HCT116 (cell line): Measurements from ENCODE around the gene IFNL4. TPM values are rescaled to one million over a fixed set of nuclear protein-coding genes. Genes with fewer than 3 reads are reported as not detected.

Experiments
- ATAC-seq: fragments of 200-7000 bp; cut with Tn5 transposase; 2 replicates; pipeline ENCODE4 v1.9.1; 2020; ENCODE audit warnings: mild to moderate bottlenecking, moderate library complexity
- Bru-seq: library from RNA; stranded (reverse); fragments of 400-500 nt; gene quantifications from one replicate; lab custom pipeline; 2021; lab: Mats Ljungman, UMichigan
- BruChase-seq, 2 experiments: library from RNA; stranded (reverse); fragments of 400-500 nt; gene quantifications; one replicate each; lab custom pipeline; 2021; lab: Mats Ljungman, UMichigan
- BruUV-seq: library from RNA; stranded (reverse); fragments of 400-500 nt; replicated peaks from 2 replicates; lab custom pipeline; 2021; lab: Mats Ljungman, UMichigan
- CTCF ChIA-PET: fragments of 300-600 bp; sonication (Branson Sonifier 250); formaldehyde crosslinking; loops from one replicate; lab custom pipeline; 2021; ENCODE audit warnings: antibody characterized with exemption; lab: Charles Lee
- POLR2A ChIA-PET: fragments of 300-600, 350-600 bp; sonication (Branson Sonifier 250); formaldehyde crosslinking; loops from one replicate; lab custom pipeline; 2021; ENCODE audit warnings: antibody characterized with exemption; lab: Charles Lee
- RAD21 ChIA-PET, 2 experiments: fragments of 300-600 bp; sonication (Branson Sonifier 250); formaldehyde crosslinking; loops; one replicate each; lab custom pipeline; 2023; ENCODE audit warnings: low total read pairs in 2 of 2; ENCODE audit not compliant: uncharacterized antibody in 2 of 2, unreplicated experiment in 2 of 2, low non-redundant PET in 1 of 2; lab: Charles Lee
- DNase-seq: peaks from one replicate; pipeline ENCODE4 v3.0.0-alpha.2; 2010; ENCODE audit warnings: low read depth, low spot score
- H2AFZ ChIP-seq: fragments of 200-600 bp; shearing (Covaris generic), sonication (generic); 2 replicates; pipeline ENCODE4 v1.6.1; 2017; ENCODE audit warnings: low read depth, mixed run types, mixed read lengths, antibody characterized with exemption, low read length; ENCODE audit not compliant: poor library complexity, severe bottlenecking
- H3K27ac ChIP-seq: 2 replicates; pipeline ENCODE4 v1.5.1; 2012; ENCODE audit warnings: low read depth, low read length
- H3K27me3 ChIP-seq: fragments of 200-600 bp; sonication (generic); 2 replicates; pipeline ENCODE4 v1.6.1; 2016; ENCODE audit warnings: mixed run types, low read length, mixed read lengths; ENCODE audit not compliant: insufficient read depth
- H3K36me3 ChIP-seq, 2 experiments: fragments of 200-500 bp in 1 of 2; fragments of 200-600 bp in 1 of 2; sonication (Bioruptor generic) in 1 of 2; sonication (generic) in 1 of 2; 2 replicates each; pipeline versions ENCODE4 v1.5.1 to v1.6.1; 2014 to 2016; ENCODE audit warnings: low read length in 2 of 2, inconsistent platforms in 1 of 2, mixed read lengths in 1 of 2, mixed run types in 1 of 2; ENCODE audit not compliant: insufficient read depth in 2 of 2, control insufficient read depth in 1 of 2
- H3K4me1 ChIP-seq, 2 experiments: fragments of 200-600 bp in 1 of 2; sonication (generic) in 1 of 2; 2 replicates each; pipeline versions ENCODE4 v1.5.1 to v1.6.1; 2012 to 2017; ENCODE audit warnings: low read length in 2 of 2, inconsistent platforms in 1 of 2, mild to moderate bottlenecking in 1 of 2, mixed read lengths in 1 of 2, mixed run types in 1 of 2, moderate library complexity in 1 of 2; ENCODE audit not compliant: insufficient read depth in 2 of 2, control insufficient read depth in 1 of 2
- H3K4me2 ChIP-seq: fragments of 200-600 bp; sonication (generic); 2 replicates; pipeline ENCODE4 v1.6.1; 2017; ENCODE audit warnings: mixed run types, low read length, mixed read lengths
- H3K4me3 ChIP-seq, 2 experiments: fragments of 200-600 bp in 1 of 2; sonication (generic) in 1 of 2; replicated peaks in 1 of 2; 2 replicates each; pipeline ENCODE4 v1.5.1; 2011 to 2016; ENCODE audit warnings: low read length in 2 of 2, control low read depth in 1 of 2, low read depth in 1 of 2, mild to moderate bottlenecking in 1 of 2, mixed read lengths in 1 of 2, mixed run types in 1 of 2
- H3K79me2 ChIP-seq: fragments of 200-600 bp; sonication (generic); 2 replicates; pipeline ENCODE4 v1.6.1; 2017; ENCODE audit warnings: mild to moderate bottlenecking, mixed run types, low read length, moderate library complexity, mixed read lengths; ENCODE audit not compliant: insufficient read depth
- H3K9ac ChIP-seq: fragments of 200-600 bp; sonication (generic); 2 replicates; pipeline ENCODE4 v1.6.1; 2016; ENCODE audit warnings: low read length, mixed read lengths
- H3K9me2 ChIP-seq: fragments of 200-600 bp; sonication (generic), shearing (Covaris generic); 2 replicates; pipeline ENCODE4 v1.6.1; 2017; ENCODE audit warnings: mixed run types, mild to moderate bottlenecking, moderate library complexity; ENCODE audit not compliant: insufficient read depth
- H3K9me3 ChIP-seq, 2 experiments: fragments of 200-500 bp in 1 of 2; fragments of 200-600 bp in 1 of 2; sonication (Bioruptor generic) in 1 of 2; sonication (generic) in 1 of 2; 2 replicates each; pipeline ENCODE4 v1.6.1; 2014 to 2017; ENCODE audit warnings: low read length in 2 of 2, mixed read lengths in 2 of 2, inconsistent platforms in 1 of 2, low read depth in 1 of 2, mild to moderate bottlenecking in 1 of 2, mixed run types in 1 of 2, moderate library complexity in 1 of 2; ENCODE audit not compliant: control insufficient read depth in 1 of 2, insufficient read depth in 1 of 2
- H4K20me1 ChIP-seq: fragments of 200-600 bp; sonication (generic), shearing (Covaris generic); 2 replicates; pipeline ENCODE4 v1.6.1; 2017; ENCODE audit warnings: mixed run types, mild to moderate bottlenecking, moderate library complexity; ENCODE audit not compliant: insufficient read depth
- CBX3 ChIP-seq: IDR thresholded peaks from 2 replicates; pipeline ENCODE4 v1.6.1; 2012; ENCODE audit warnings: low read depth
- CEBPB ChIP-seq: IDR thresholded peaks from 2 replicates; pipeline ENCODE4 v1.6.1; 2012; ENCODE audit warnings: low read depth
- CTCF ChIP-seq, 3 experiments: fragments of 200-600 bp in 1 of 3; sonication (generic) in 1 of 3; IDR thresholded peaks in 2 of 3; conservative IDR thresholded peaks in 1 of 3; 2 replicates each; pipeline ENCODE4 v1.5.1; 2012 to 2017; ENCODE audit warnings: low read depth in 2 of 3, low read length in 2 of 3, antibody characterized with exemption in 1 of 3, borderline replicate concordance in 1 of 3, control low read depth in 1 of 3, mild to moderate bottlenecking in 1 of 3, mixed read lengths in 1 of 3, mixed run types in 1 of 3, moderate library complexity in 1 of 3; ENCODE audit not compliant: insufficient read depth in 1 of 3
- EGR1 ChIP-seq: IDR thresholded peaks from 2 replicates; pipeline ENCODE4 v1.6.1; 2012; ENCODE audit warnings: low read depth
- ELF1 ChIP-seq: IDR thresholded peaks from 2 replicates; pipeline ENCODE4 v1.6.1; 2012; ENCODE audit warnings: low read depth, borderline replicate concordance
- EZH2 ChIP-seq: fragments of 200-600 bp; sonication (generic); IDR thresholded peaks from 2 replicates; pipeline ENCODE4 v1.6.1; 2017; ENCODE audit warnings: antibody characterized with exemption, mixed run types
- EZH2phosphoT487 ChIP-seq: fragments of 200-600 bp; IDR thresholded peaks from 2 replicates; pipeline ENCODE4 v1.6.1; 2018; ENCODE audit warnings: antibody characterized with exemption, borderline replicate concordance
- JUND ChIP-seq: IDR thresholded peaks from 2 replicates; pipeline ENCODE4 v1.6.1; 2012
- POLR2A ChIP-seq: IDR thresholded peaks from 2 replicates; pipeline ENCODE4 v1.7.0; 2011; ENCODE audit warnings: borderline replicate concordance; ENCODE audit not compliant: insufficient read depth, insufficient read length; ENCODE audit errors: extremely low read depth
- REST ChIP-seq: IDR thresholded peaks from 2 replicates; pipeline ENCODE4 v1.6.1; 2012; ENCODE audit warnings: low read depth
- SIN3A ChIP-seq: IDR thresholded peaks from 2 replicates; pipeline ENCODE4 v1.6.1; 2012; ENCODE audit warnings: low read depth
- TCF7L2 ChIP-seq: IDR thresholded peaks from 2 replicates; pipeline ENCODE4 v1.7.0; 2011; ENCODE audit warnings: borderline replicate concordance, inconsistent platforms; ENCODE audit not compliant: insufficient read depth, insufficient read length; ENCODE audit errors: extremely low read depth
- ZFX ChIP-seq: fragments of 450-650 bp; IDR thresholded peaks from 2 replicates; pipeline ENCODE4 v1.6.1; 2017
- intact Hi-C: fragments of 100-400 bp; cut with micrococcal nuclease; formaldehyde crosslinking; loops from 2 replicates; pipeline ENCODE4 v1.10.0; 2022
- long read RNA-seq: library from polyadenylated mRNA; unstranded; transcript quantifications from one replicate; pipeline ENCODE4 v2.0.0, GENCODE V29; 2021; ENCODE audit not compliant: unreplicated experiment
- polyA plus RNA-seq: library from polyadenylated mRNA; unstranded; fragments of >200 nt; gene quantifications from 2 replicates; pipeline ENCODE4 v1.2.1, GENCODE V29; 2012; ENCODE audit warnings: missing spikeins
- total RNA-seq: library from RNA; stranded (reverse); gene quantifications from one replicate; pipeline ENCODE4 v1.2.1, GENCODE V29; 2021; ENCODE audit not compliant: unreplicated experiment
- TF ChIP-seq, protein P1 (sequence below): IDR thresholded peaks from 2 replicates; pipeline ENCODE4 v1.6.1; 2012

IFNL4 gene
- not detected for total RNA-seq
- 0.07 TPM in 1 of 2 replicates, not detected in the other for polyA plus RNA-seq
- not detected for Bru-seq, nascent RNA
- BruChase-seq, experiment 1, labeled RNA remaining after a 6-hour chase: not detected
- not detected for BruChase-seq, experiment 2, labeled RNA remaining after a 2-hour chase
- long read RNA-seq: 0 reads

GRCh38 chr19:39248806-39249205, at the start of gene IFNL4:
Gene IFNL4, minus strand, starts transcription at chr19:39248856.
- H3K4me2 ChIP-seq: no peak within 1 kb of the TSS
- no peak within 1 kb of the TSS for H3K27ac ChIP-seq
- H3K9me2 ChIP-seq: no peaks in the 10 kb centered on the region
- DNase-seq (no peak), ATAC-seq (no peak)
- intact Hi-C loops: no loop called here
- POLR2A ChIA-PET: no interaction called here
- H4K20me1 ChIP-seq: no peaks in the 10 kb centered on the region
- RAD21 ChIA-PET: no interaction called here
- H2AFZ ChIP-seq: no peak within 1 kb of the TSS
- no peaks in the 10 kb centered on the region for H3K4me1 ChIP-seq
- H3K9ac ChIP-seq: no peak within 1 kb of the TSS
- H3K79me2 ChIP-seq: no peaks in the 10 kb centered on the region
- H3K27me3 ChIP-seq: no peaks in the 10 kb centered on the region
- H3K36me3 ChIP-seq: no peaks in the 10 kb centered on the region
- no peak within 1 kb of the TSS for H3K4me3 ChIP-seq
- CTCF ChIA-PET: no interaction called here
- TF ChIP-seq JUND (no peak), EZH2 (no peak), REST (no peak), CTCF (IDR thresholded peaks at IDR 0.05 in 2 of 3, conservative IDR thresholded peaks at IDR 0.05 in 1 of 3; ENCODE audit: borderline replicate concordance in 1 of 3, insufficient read depth in 1 of 3, low read depth in 2 of 3, low read length in 2 of 3) (no peak), ELF1 (no peak), CEBPB (no peak), SIN3A (no peak), EZH2phosphoT487 (no peak), POLR2A (no peak), EGR1 (no peak), CBX3 (no peak), ZFX (no peak), TCF7L2 (no peak)
- TF ChIP-seq, protein P1, sequence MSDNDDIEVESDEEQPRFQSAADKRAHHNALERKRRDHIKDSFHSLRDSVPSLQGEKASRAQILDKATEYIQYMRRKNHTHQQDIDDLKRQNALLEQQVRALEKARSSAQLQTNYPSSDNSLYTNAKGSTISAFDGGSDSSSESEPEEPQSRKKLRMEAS: no peak
- H3K9me3 ChIP-seq: no peaks in the 10 kb centered on the region
- BruUV-seq: no TSS peak
